HG03196 (cell line): ENCODE data around the gene NPTXR.
"Not testable (repeated sequence)": the region's sequence is repeated elsewhere in the genome, so short reads cannot be mapped to it uniquely, and the experiment has no call there.

ENCODE experiments used
- ATAC-seq: cut with Tn5 transposase; IDR thresholded peaks from one replicate; pipeline ENCODE4 v1.9.1; 2021; ENCODE audit not compliant: unreplicated experiment

The NPTXR gene

GRCh38 chr22:38868886-38869381 lies 25.1 kb upstream of the NPTXR start:
- ATAC-seq, result no peak

GRCh38 chr22:38868286-38868721 lies 24.5 kb upstream of the NPTXR start:
- ATAC-seq, result no peak

- no peak for ATAC-seq
Observed at GRCh38 chr22:38867471-38868285, 23.9 kb upstream of the NPTXR start.

GRCh38 chr22:38867124-38867455 lies 23.3 kb upstream of the NPTXR start:
- no peak for ATAC-seq

GRCh38 chr22:38866399-38867123 lies 22.7 kb upstream of the NPTXR start:
- ATAC-seq, result no peak

- ATAC-seq, result no peak
Observed at GRCh38 chr22:38866024-38866398, 22.2 kb upstream of the NPTXR start.

- ATAC-seq, result no peak
Observed at GRCh38 chr22:38865201-38866023, 21.6 kb upstream of the NPTXR start.

- ATAC-seq, result no peak
Observed at GRCh38 chr22:38864361-38865191, 20.7 kb upstream of the NPTXR start.

- no peak for ATAC-seq
Observed at GRCh38 chr22:38863531-38864131, 19.8 kb upstream of the NPTXR start.

- ATAC-seq, result no peak
Observed at GRCh38 chr22:38862375-38863329, 18.8 kb upstream of the NPTXR start.

- no peak for ATAC-seq
Observed at GRCh38 chr22:38861927-38862326, 18.1 kb upstream of the NPTXR start.

GRCh38 chr22:38861170-38861876 lies 17.5 kb upstream of the NPTXR start:
- ATAC-seq, result no peak

GRCh38 chr22:38860283-38861169 lies 16.7 kb upstream of the NPTXR start:
- ATAC-seq, result no peak

GRCh38 chr22:38859581-38860282 lies 15.9 kb upstream of the NPTXR start:
- ATAC-seq, result no peak

- no peak for ATAC-seq
Observed at GRCh38 chr22:38858492-38858891, 14.7 kb upstream of the NPTXR start.

GRCh38 chr22:38854476-38854875 lies 10.6 kb upstream of the NPTXR start:
- not testable (repeated sequence) for ATAC-seq

- ATAC-seq, result not testable (repeated sequence)
Observed at GRCh38 chr22:38853883-38854282, 10.1 kb upstream of the NPTXR start.
